GM23248 (cell line): ENCODE measurements around the gene ACER2.

Source experiments
- EZH2 ChIP-seq: fragments of 200-600 bp; sonication (generic); IDR thresholded peaks from 2 replicates; pipeline ENCODE4 v1.6.1; 2018; ENCODE audit warnings: antibody characterized with exemption, mild to moderate bottlenecking; ENCODE audit not compliant: insufficient read depth, poor library complexity, severe bottlenecking
- EZH2phosphoT487 ChIP-seq: fragments of 200-600 bp; sonication (generic); IDR thresholded peaks from 2 replicates; pipeline ENCODE4 v1.6.1; 2018; ENCODE audit warnings: antibody characterized with exemption, moderate library complexity, mild to moderate bottlenecking, low read depth; ENCODE audit not compliant: insufficient read depth

- TF ChIP-seq EZH2 (no peak), EZH2phosphoT487 (no peak)
These were observed 51.4 kb downstream of the ACER2 start for GRCh38 chr9:19460243-19460642.
